HepG2 (cell line): Measurements from ENCODE around the gene SLC12A3. TPM values are rescaled to one million over a fixed set of nuclear protein-coding genes. Genes with fewer than 3 reads are reported as not detected.

ENCODE experiments used
- ARID3A ChIP-seq: IDR thresholded peaks from 2 replicates; pipeline ENCODE4 v1.6.1; 2012; ENCODE audit warnings: low read depth, low read length, improper control_type of control experiment
- GABPA ChIP-seq, 2 experiments: IDR thresholded peaks; 2 replicates each; pipeline ENCODE4 v1.6.1; 2011 to 2016; ENCODE audit warnings: low read depth in 2 of 2, low read length in 1 of 2, missing biosample characterization in 1 of 2, missing genetic modification characterization in 1 of 2
- GTF2F1 ChIP-seq: fragments of 150-350 bp; IDR thresholded peaks from 2 replicates; pipeline ENCODE4 v1.6.1; 2014; ENCODE audit warnings: low read length
- GTF3A ChIP-seq: sonication (generic); formaldehyde crosslinking; conservative IDR thresholded peaks from 2 replicates; pipeline ENCODE4 v1.4.0; 2020; ENCODE audit warnings: mild to moderate bottlenecking, missing genetic modification reagents
- HCFC1 ChIP-seq: fragments of 150-350 bp; IDR thresholded peaks from 2 replicates; pipeline ENCODE4 v1.6.1; 2014; ENCODE audit warnings: low read depth, low read length
- MTA3 ChIP-seq: sonication (generic); formaldehyde crosslinking; IDR thresholded peaks from 2 replicates; pipeline ENCODE4 v1.4.0; 2020; ENCODE audit warnings: missing genetic modification reagents
- NFATC3 ChIP-seq: sonication (generic); formaldehyde crosslinking; IDR thresholded peaks from 2 replicates; pipeline ENCODE4 v1.5.1; 2020; ENCODE audit warnings: mild to moderate bottlenecking, missing genetic modification reagents
- NR2C2 ChIP-seq: sonication (generic); formaldehyde crosslinking; IDR thresholded peaks from 2 replicates; pipeline ENCODE4 v1.4.0; 2020; ENCODE audit warnings: missing genetic modification reagents, mild to moderate bottlenecking, moderate library complexity, borderline replicate concordance
- PAXIP1 ChIP-seq: sonication (generic); formaldehyde crosslinking; conservative IDR thresholded peaks from 2 replicates; pipeline ENCODE4 v1.4.0; 2020; ENCODE audit warnings: mild to moderate bottlenecking, missing genetic modification reagents, moderate library complexity
- RBM22 ChIP-seq: fragments of 200-400 bp; formaldehyde crosslinking; optimal IDR thresholded peaks from 2 replicates; pipeline ENCODE3; 2017; ENCODE audit warnings: mild to moderate bottlenecking, low read length, moderate library complexity
- SETDB1 ChIP-seq: sonication (generic); formaldehyde crosslinking; IDR thresholded peaks from 2 replicates; pipeline ENCODE4 v1.5.1; 2020; ENCODE audit warnings: missing genetic modification reagents, mild to moderate bottlenecking, borderline replicate concordance
- TRIM24 ChIP-seq: sonication (generic); formaldehyde crosslinking; IDR thresholded peaks from 2 replicates; pipeline ENCODE4 v1.8.0; 2022; ENCODE audit warnings: mild to moderate bottlenecking, missing genetic modification reagents
- YEATS4 ChIP-seq: sonication (generic); formaldehyde crosslinking; IDR thresholded peaks from 2 replicates; pipeline ENCODE4 v1.4.0; 2020; ENCODE audit warnings: missing genetic modification reagents, borderline replicate concordance
- ZHX2 ChIP-seq, 2 experiments: sonication (generic) in 1 of 2; formaldehyde crosslinking in 1 of 2; IDR thresholded peaks; 2 replicates each; pipeline versions ENCODE4 v1.6.1 to v1.9.0; 2014 to 2022; ENCODE audit warnings: antibody characterized with exemption in 1 of 2, borderline replicate concordance in 1 of 2, inconsistent platforms in 1 of 2, low read depth in 1 of 2, missing genetic modification reagents in 1 of 2
- ZNF136 ChIP-seq: sonication (generic); formaldehyde crosslinking; IDR thresholded peaks from 2 replicates; pipeline ENCODE4 v1.8.1; 2022; ENCODE audit warnings: low read depth, mild to moderate bottlenecking, moderate library complexity, missing genetic modification reagents
- ZNF207 ChIP-seq: fragments of 450-650 bp; IDR thresholded peaks from 2 replicates; pipeline ENCODE4 v1.6.1; 2016; ENCODE audit warnings: antibody characterized with exemption, borderline replicate concordance
- ZNF335 ChIP-seq: sonication (generic); formaldehyde crosslinking; IDR thresholded peaks from 2 replicates; pipeline ENCODE4 v1.4.0; 2020; ENCODE audit warnings: missing genetic modification reagents
- ZNF549 ChIP-seq: sonication (generic); formaldehyde crosslinking; IDR thresholded peaks from 2 replicates; pipeline ENCODE4 v1.5.0; 2020; ENCODE audit warnings: missing genetic modification reagents
- ZNF678 ChIP-seq: sonication (generic); formaldehyde crosslinking; IDR thresholded peaks from 2 replicates; pipeline ENCODE4 v1.4.0; 2020; ENCODE audit warnings: mild to moderate bottlenecking, missing genetic modification reagents
- ZNF713 ChIP-seq: sonication (generic); formaldehyde crosslinking; IDR thresholded peaks from 2 replicates; pipeline ENCODE4 v1.4.0; 2020; ENCODE audit warnings: mild to moderate bottlenecking, missing genetic modification reagents
- polyA plus RNA-seq, 8 experiments: library from polyadenylated mRNA; depleted of rRNA in 3 of 8; stranded (reverse) in 7 of 8; unstranded in 1 of 8; fragments of >200 nt; fragmentation: Illumina TruSeq in 4 of 8; extraction: Trizol in 4 of 8; gene quantifications; 2 replicates each; pipeline versions ENCODE4 v1.2.1 to v1.2.3, GENCODE V29; 2011 to 2016; ENCODE audit warnings: low read depth in 4 of 8, missing spikeins in 1 of 8, mixed read lengths in 1 of 8; ENCODE audit not compliant: insufficient read depth in 1 of 8
- total RNA-seq, 5 experiments: library from RNA; depleted of rRNA; stranded (reverse); fragments of >200 nt; fragmentation: Illumina TruSeq; extraction: Trizol; gene quantifications; 2 replicates each; pipeline ENCODE4 v1.2.3, GENCODE V29; 2016; ENCODE audit warnings: low read depth in 1 of 5

SLC12A3 gene
- total and polyA plus RNA-seq, 2 of the 13 experiments (the other 11 are each of a cell fraction or from before 2014, with no cell fraction given), result 6.2 TPM; not detected in 1

- TF ChIP-seq SETDB1 (no peak), NR2C2 (no peak), YEATS4 (CRISPR knock-in tag) (no peak), ZNF549 (no peak), ZHX2 (IDR thresholded peaks at IDR 0.05; ENCODE audit: low read depth) (no peak), ZHX2 (CRISPR knock-in tag; IDR thresholded peaks at IDR 0.05; ENCODE audit: borderline replicate concordance) (no peak), ZNF335 (CRISPR knock-in tag) (no peak), TRIM24 (CRISPR knock-in tag) (peak; percentile 49; the same call in 1 of the 2 replicates), ZNF678 (CRISPR knock-in tag) (no peak), RBM22 (no peak), MTA3 (CRISPR knock-in tag) (no peak), GABPA (IDR thresholded peaks at IDR 0.05; ENCODE audit: low read depth, low read length) (no peak), GABPA (CRISPR knock-in tag; IDR thresholded peaks at IDR 0.05; ENCODE audit: low read depth) (peak; percentile 29; the same call in 1 of the 2 replicates), ZNF136 (CRISPR knock-in tag) (no peak; the same call in 1 of the 2 replicates), ZNF713 (CRISPR knock-in tag) (0 out of 2 replicates have a peak, but pooled peaks have one; percentile 34), GTF2F1 (no peak), ARID3A (peak; percentile 56; the same call in 1 of the 2 replicates), NFATC3 (CRISPR knock-in tag) (no peak), ZNF207 (no peak), GTF3A (CRISPR knock-in tag) (no peak), PAXIP1 (CRISPR knock-in tag) (peak; percentile 87), HCFC1 (no peak)
Observed at GRCh38 chr16:56817938-56818337, 47.1 kb upstream of the SLC12A3 start (continued).
